Measurements from ENCODE around the gene GSE1.

DNA sequence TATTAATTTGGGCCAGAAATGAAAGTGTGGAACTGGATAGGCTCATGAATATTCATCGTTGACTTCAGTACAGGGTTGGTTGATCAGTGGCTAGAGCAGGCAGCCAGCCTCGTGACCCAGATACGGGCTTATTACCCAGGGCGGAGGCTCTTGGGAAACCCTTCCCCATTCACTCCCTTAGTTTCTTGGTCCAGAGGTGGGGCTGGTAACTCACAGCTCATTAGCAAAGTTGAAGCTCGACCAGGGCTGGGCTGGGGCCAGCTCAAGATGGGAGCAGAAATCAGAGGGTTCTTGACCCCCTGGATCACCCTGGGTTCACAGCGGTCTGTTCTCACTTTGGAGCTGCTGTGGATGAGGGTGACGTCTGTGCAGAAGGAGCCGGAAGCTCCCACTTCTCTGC, 44.6 kb upstream of the GSE1 start:
- TF ChIP-seq POLR2A (IDR thresholded peaks at IDR 0.05) (no peak), EP300 (IDR thresholded peaks at IDR 0.05) (no peak)
- TF ChIP-seq, protein P1, sequence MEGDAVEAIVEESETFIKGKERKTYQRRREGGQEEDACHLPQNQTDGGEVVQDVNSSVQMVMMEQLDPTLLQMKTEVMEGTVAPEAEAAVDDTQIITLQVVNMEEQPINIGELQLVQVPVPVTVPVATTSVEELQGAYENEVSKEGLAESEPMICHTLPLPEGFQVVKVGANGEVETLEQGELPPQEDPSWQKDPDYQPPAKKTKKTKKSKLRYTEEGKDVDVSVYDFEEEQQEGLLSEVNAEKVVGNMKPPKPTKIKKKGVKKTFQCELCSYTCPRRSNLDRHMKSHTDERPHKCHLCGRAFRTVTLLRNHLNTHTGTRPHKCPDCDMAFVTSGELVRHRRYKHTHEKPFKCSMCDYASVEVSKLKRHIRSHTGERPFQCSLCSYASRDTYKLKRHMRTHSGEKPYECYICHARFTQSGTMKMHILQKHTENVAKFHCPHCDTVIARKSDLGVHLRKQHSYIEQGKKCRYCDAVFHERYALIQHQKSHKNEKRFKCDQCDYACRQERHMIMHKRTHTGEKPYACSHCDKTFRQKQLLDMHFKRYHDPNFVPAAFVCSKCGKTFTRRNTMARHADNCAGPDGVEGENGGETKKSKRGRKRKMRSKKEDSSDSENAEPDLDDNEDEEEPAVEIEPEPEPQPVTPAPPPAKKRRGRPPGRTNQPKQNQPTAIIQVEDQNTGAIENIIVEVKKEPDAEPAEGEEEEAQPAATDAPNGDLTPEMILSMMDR (IDR thresholded peaks at IDR 0.05) = no peak
